ENCODE results near the gene FAM168A. TPM values are rescaled to one million over a fixed set of nuclear protein-coding genes. Genes with fewer than 3 reads are reported as not detected.

The FAM168A gene
- total and polyA plus RNA-seq, 12 donors = 7.7 to 41.8 (median 35.3) TPM

GRCh38 chr11:73396251-73396930 is 201.5 kb downstream of the FAM168A start:
- WGBS, 4 donors = 73 to 91% (median 85%) methylated on average over 5 to 6 of the region's 6 CpGs
- no peak for DNase-seq
- TF ChIP-seq CTCF (IDR thresholded peaks at IDR 0.05) = no peak

GRCh38 chr11:73395297-73396208 is 202.4 kb downstream of the FAM168A start:
- intact Hi-C loops (cut with DNase I) = loop anchor here (2.0 to 10.0 kb wide), 2 partner anchors 45 to 91 kb away; partner anchors contain the start of gene ARHGEF17 (in 1 of the 2)
- Histone ChIP-seq H3K27ac (no peak overlapping the region), H3K27me3 (no peaks in the 10 kb centered on the region), H3K4me3 (no peak overlapping the region), H3K4me1 (replicated peaks in 1 of 2) (no peaks in the 10 kb centered on the region), H3K9me3 (replicated peaks in 1 of 3) (no peaks in the 10 kb centered on the region), H3K36me3 (replicated peaks in 1 of 2) (no peaks in the 10 kb centered on the region)
- TF ChIP-seq POLR2A (IDR thresholded peaks at IDR 0.05) (no peak), CTCF (IDR thresholded peaks at IDR 0.05) (no peak)
- 82 to 90% (median 85%) methylated on average over 18 to 22 of the region's 22 CpGs for WGBS, 4 donors
- DNase-seq = no peak

More at GRCh38 chr11:73396251-73396930, 201.5 kb downstream of the FAM168A start:
- Histone ChIP-seq H3K4me3 (no peak overlapping the region), H3K4me1 (replicated peaks in 1 of 2) (no peaks in the 10 kb centered on the region), H3K27me3 (no peaks in the 10 kb centered on the region), H3K36me3 (replicated peaks in 1 of 2) (no peaks in the 10 kb centered on the region), H3K27ac (no peak overlapping the region), H3K9me3 (replicated peaks in 1 of 3) (no peaks in the 10 kb centered on the region)
- intact Hi-C loops (cut with DNase I) = loop anchor here in 1 of 2 donors (10.0 kb wide), 1 partner anchor 92 kb away; the partner anchor contains the start of gene ARHGEF17

GRCh38 chr11:73394416-73395296 is 203.3 kb downstream of the FAM168A start:
- no peaks in the 10 kb centered on the region for H3K36me3 ChIP-seq (replicated peaks in 1 of 2)
- TF ChIP-seq POLR2A (IDR thresholded peaks at IDR 0.05) (no peak), CTCF (IDR thresholded peaks at IDR 0.05) (no peak)
- no peak overlapping the region for H3K4me3 ChIP-seq
- no peak overlapping the region for H3K27ac ChIP-seq
- DNase-seq = no peak
- H3K27me3 ChIP-seq = no peaks in the 10 kb centered on the region
- intact Hi-C loops (cut with DNase I) = loop anchor here (2.0 to 10.0 kb wide), 4 partner anchors 42 to 90 kb away; partner anchors contain the start of gene ARHGEF17 (in 2 of the 2)
- H3K4me1 ChIP-seq (replicated peaks in 1 of 2) = no peaks in the 10 kb centered on the region
- no peaks in the 10 kb centered on the region for H3K9me3 ChIP-seq (replicated peaks in 1 of 3)
- WGBS, 4 donors = 89 to 93% (median 91%) methylated on average over 16 to 34 of the region's 34 CpGs
